Motor neuron (in vitro differentiated cells): ENCODE data around the gene EDDM13. TPM values are rescaled to one million over a fixed set of nuclear protein-coding genes. Genes with fewer than 3 reads are reported as not detected.
A peak's percentile ranks its signal among the peaks of the same experiment; 100 is the strongest.
"Not testable (repeated sequence)": the region's sequence is repeated elsewhere in the genome, so short reads cannot be mapped to it uniquely, and the experiment has no call there.

Experiments used
- ATAC-seq, 8 experiments: fragments of 200-7000 bp; cut with Tn5 transposase; replicated peaks in 6 of 8; 2 replicates each; pipeline ENCODE4 v1.8.0; 2021; ENCODE audit warnings: mild to moderate bottlenecking in 8 of 8, moderate library complexity in 8 of 8
- H3K27ac ChIP-seq, 2 donors: fragments of 250-450 bp; sonication (Bioruptor Pico); 2 replicates each; pipeline ENCODE4 v1.9.0; 2021; ENCODE audit warnings: antibody characterized with exemption in 2 of 2, mild to moderate bottlenecking in 2 of 2, moderate library complexity in 1 of 2
- H3K4me1 ChIP-seq, 2 donors: fragments of 250-450 bp; sonication (Bioruptor Pico); replicated peaks in 1 of 2; 2 replicates each; pipeline ENCODE4 v1.6.1; 2021; ENCODE audit warnings: antibody characterized with exemption in 2 of 2, mild to moderate bottlenecking in 2 of 2, moderate library complexity in 1 of 2
- H3K4me3 ChIP-seq, 5 donors: fragments of 250-450 bp; sonication (Bioruptor Pico); 2 replicates each; pipeline ENCODE4 v1.9.0; 2021; ENCODE audit warnings: antibody characterized with exemption in 5 of 5, mild to moderate bottlenecking in 5 of 5, moderate library complexity in 4 of 5
- WGBS, 10 experiments: fragments of 450-650 bp; shearing (Covaris generic); methylation state at CpG; one replicate each; pipeline ENCODE4 v1.0.0; 2022; 5-methylcytosine and 5-hydroxymethylcytosine counted together
- in situ Hi-C, 9 experiments: fragments of 400-800 bp; cut with MboI; loops; one replicate each; pipeline ENCODE4 v1.15.0; 2021; ENCODE audit warnings: low sequenced_read_pairs in 9 of 9, low pct_unique_long_range_greater_than_20kb in 2 of 9; ENCODE audit not compliant: unreplicated experiment in 9 of 9
- total RNA-seq, 8 experiments: library from RNA; unstranded; fragments of 300-600 nt; gene quantifications; 2 replicates each; pipeline versions ENCODE4 v1.2.3 to v1.2.4, GENCODE V29; 2022

Gene EDDM13
- total RNA-seq, 8 experiments from 2014 or later, result 0.46 to 9.9 (median 2.5) TPM; not detected in 2

DNA sequence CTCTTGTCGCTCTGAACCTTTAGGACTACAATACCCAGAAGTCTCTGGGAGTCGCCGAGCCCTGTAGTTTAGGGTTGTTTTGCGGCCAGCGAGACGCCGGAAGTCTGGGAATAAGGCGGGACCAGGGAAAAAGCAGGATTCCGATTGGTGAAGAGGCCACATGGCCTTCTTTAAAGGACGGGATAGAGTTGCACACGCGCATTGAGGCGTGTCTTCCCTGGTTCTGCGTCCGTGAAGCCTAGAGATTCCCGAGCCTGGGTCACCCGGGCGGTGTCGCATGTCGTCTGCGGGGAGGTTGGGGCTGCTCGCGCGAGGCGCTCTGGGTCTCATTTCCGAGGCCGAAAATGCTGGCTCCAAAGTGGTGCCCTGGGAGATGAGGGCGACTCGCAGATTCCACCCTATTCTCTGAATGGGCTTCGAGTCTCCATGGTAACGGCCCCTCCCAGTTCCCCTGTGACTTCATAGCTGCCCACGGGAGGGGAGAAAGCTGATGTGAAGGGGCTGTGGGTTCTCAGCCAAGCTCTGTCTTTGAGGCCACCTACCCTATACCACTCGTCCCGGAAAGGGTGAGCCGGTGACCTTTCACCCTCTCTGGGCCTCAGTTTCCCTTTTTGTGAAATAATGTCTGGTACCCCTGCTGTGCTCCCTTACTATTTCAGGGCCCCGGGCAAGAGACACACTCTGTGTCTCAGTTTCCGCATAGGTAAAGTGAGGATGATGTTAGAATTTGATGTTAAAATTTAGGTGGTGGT lies 42.7 kb downstream of the EDDM13 start:
- 0 to 67% (median 5%) methylated on average over 1 to 16 of the region's 37 CpGs; no CpG with 5 or more reads in 3 of the 10 experiments for WGBS, 10 experiments
- Histone ChIP-seq H3K4me3 (peak overlapping the region; percentile 55 to 94 (median 71)), H3K27ac (peak overlapping the region; percentile 98), H3K4me1 (peaks cover 9 to 11% of the 10 kb centered on the region in 2 donors)
- in situ Hi-C loops, result loop anchor here in 1 of 9 experiments (25.0 kb wide), 1 partner anchor 228 kb away; no protein-coding TSS in a partner anchor
- ATAC-seq, result peak; percentile 84 to 92 (median 86)

- H3K4me3 ChIP-seq, result no peak overlapping the region
- no peak overlapping the region for H3K27ac ChIP-seq
- no peak for ATAC-seq
- in situ Hi-C loops, result loop anchor here in 1 of 9 experiments (25.0 kb wide), 1 partner anchor 229 kb away; no protein-coding TSS in a partner anchor
- WGBS, 10 experiments, result 29 to 95% (median 85%) methylated on average over 2 to 5 of the region's 5 CpGs; no CpG with 5 or more reads in 3 of the 10 experiments
- peaks cover 9 to 11% of the 10 kb centered on the region in 2 donors for H3K4me1 ChIP-seq
These were observed 44.2 kb downstream of the EDDM13 start for GRCh38 chr19:56316728-56317127.

GRCh38 chr19:56317749-56318148 lies 45.2 kb downstream of the EDDM13 start:
- Histone ChIP-seq H3K27ac (no peak overlapping the region), H3K4me1 (peaks cover 9 to 11% of the 10 kb centered on the region in 2 donors), H3K4me3 (no peak overlapping the region)
- WGBS, 10 experiments, result 48 to 100% (median 68%) methylated on average over 1 to 2 of the region's 2 CpGs; no CpG with 5 or more reads in 5 of the 10 experiments
- in situ Hi-C loops, result loop anchor here in 1 of 9 experiments (25.0 kb wide), 1 partner anchor 230 kb away; no protein-coding TSS in a partner anchor
- ATAC-seq, result no peak

DNA sequence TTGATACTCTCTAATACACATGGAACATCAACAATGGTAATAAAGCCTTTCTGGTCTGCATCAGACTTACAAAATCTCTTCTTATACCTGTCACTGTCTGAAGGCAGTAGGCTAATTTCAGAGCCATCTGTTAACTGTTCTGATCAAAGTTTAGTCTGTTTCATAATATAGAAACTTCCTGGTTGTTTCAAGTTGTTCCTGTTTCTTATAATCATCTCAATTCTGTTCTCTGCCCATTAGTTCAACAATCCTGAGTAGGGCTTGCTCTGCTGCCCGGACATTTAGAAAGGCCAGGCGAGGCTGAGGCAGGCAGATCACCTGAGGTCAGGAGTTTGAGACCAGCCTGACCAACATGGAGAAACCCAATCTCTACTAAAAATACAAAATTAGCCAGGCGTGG lies 47.4 kb downstream of the EDDM13 start:
- WGBS, 10 experiments, result 17 to 71% (median 30%) methylated on average over 1 to 3 of the region's 3 CpGs; no CpG with 5 or more reads in 5 of the 10 experiments
- in situ Hi-C loops, result loop anchor here in 1 of 9 experiments (25.0 kb wide), 1 partner anchor 233 kb away; no protein-coding TSS in a partner anchor
- no peak for ATAC-seq
- Histone ChIP-seq H3K27ac (no peak overlapping the region), H3K4me3 (no peak overlapping the region), H3K4me1 (peaks cover 6% of the 10 kb centered on the region in 2 donors)

DNA sequence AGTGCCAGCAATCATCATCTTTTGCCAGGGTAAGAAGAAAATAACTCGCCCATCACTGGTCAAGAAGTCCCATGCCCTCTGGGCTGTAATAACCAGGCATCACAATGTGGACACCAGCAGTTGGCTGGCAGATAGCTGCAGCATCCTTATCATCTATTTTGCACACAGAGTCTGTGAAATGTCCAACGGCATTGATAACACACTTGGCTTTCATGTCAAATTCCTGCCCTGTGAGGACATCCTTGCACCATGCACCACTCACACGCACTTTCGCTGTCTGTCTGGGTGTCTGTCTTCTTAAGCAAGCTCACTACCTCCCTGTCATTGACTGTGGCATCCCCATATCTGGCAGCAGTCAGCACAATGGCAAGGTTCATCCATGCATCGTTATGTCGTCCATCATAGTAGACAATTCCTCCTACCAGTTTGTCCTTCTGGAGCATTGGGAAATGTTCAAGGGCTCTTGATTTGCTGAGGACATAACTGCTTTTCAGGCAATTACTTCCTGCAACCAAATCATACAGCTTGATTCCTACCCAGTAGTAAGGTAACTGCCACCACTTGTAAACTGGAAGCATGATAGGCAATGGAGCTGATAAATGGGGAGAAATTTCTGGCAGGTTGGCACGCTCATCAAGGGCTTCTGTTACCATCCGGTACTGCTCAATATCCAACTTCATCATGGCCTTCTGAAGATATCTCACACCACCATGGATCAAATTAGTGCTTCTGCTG lies 48.9 kb downstream of the EDDM13 start:
- in situ Hi-C loops, result loop anchor here in 1 of 9 experiments (25.0 kb wide), 1 partner anchor 234 kb away; no protein-coding TSS in a partner anchor
- WGBS, 10 experiments, result 16 to 86% (median 53%) methylated on average over 2 to 6 of the region's 8 CpGs; no CpG with 5 or more reads in 2 of the 10 experiments
- ATAC-seq, result no peak

DNA sequence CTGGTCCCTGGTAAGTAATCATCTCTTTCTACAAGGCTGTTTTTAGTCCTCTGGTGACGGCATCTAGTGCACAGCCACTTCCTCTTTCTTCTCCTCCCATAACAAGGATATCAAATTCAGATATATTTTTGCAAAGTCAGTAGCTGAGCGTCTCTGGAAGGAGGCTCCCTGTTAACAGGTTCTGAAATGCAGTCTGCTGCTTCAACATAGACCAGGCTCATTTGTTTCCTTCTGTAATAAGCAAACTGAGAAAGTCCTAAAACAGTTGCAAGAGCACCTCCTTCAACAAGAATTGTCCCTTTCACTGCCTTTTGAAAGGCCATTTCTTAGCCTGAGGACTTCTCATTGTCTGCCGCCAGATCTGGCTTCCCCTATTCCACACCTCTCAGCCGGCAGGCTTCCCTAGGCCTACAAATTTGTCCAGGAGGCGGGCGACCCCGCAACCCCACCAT lies 49.5 kb downstream of the EDDM13 start:
- WGBS, 10 experiments, result 29 to 100% (median 52%) methylated on average over 1 to 6 of the region's 7 CpGs
- peak in 1 of 8 experiments; percentile 43 for ATAC-seq
- in situ Hi-C loops, result loop anchor here in 1 of 9 experiments (25.0 kb wide), 1 partner anchor 235 kb away; no protein-coding TSS in a partner anchor
- Histone ChIP-seq H3K4me1 (no peaks in the 10 kb centered on the region), H3K27ac (no peak overlapping the region), H3K4me3 (no peak overlapping the region)

More for the DNA sequence above, 48.9 kb downstream of the EDDM13 start:
- Histone ChIP-seq H3K4me3 (no peak overlapping the region), H3K4me1 (no peaks in the 10 kb centered on the region), H3K27ac (no peak overlapping the region)

DNA sequence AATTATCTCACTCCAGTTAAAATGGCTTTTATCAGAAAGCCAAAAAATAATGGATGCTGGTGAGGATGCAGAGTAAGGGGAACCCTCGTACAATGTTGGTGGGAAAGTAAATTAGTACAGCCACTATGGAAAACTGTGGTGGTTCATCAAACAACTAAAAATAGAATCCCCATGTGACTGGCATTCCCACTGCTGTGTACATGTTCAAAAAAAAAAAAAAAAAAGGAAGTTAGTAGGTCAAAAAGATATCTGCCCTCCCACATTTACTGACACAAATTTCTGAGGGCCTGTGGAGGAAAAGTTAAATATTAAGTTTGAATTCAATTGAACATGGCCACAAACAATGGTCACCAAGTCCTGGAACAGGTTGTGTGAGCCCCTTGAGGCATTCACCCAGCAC lies 51.9 kb downstream of the EDDM13 start:
- in situ Hi-C loops, result loop anchor here in 1 of 9 experiments (25.0 kb wide), 1 partner anchor 237 kb away; no protein-coding TSS in a partner anchor
- no peak overlapping the region for H3K27ac ChIP-seq
- WGBS, 10 experiments, result 0 to 83% (median 71%) methylated on average over 1 of the region's 1 CpG; no CpG with 5 or more reads in 2 of the 10 experiments
- no peaks in the 10 kb centered on the region for H3K4me1 ChIP-seq
- no peak for ATAC-seq
- H3K4me3 ChIP-seq, result no peak overlapping the region

DNA sequence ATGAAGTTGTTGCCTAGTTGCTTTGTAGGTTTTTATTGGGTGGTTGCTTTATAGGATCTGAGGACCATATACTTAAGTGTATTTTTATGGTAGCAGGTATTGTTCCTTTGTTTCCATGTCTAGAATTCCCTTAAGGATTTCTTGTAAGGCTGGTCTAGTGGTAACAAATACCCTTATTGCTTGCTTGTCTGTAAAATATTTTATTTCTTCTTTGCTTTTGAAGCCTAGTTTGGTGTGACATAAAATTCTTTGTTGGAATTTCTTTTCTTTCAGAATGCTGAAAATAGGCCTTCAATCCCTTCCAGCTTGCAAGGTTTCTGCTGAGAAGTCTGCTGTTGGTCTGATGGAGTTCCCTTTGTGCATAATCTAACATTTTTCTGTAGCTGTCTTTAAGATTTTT lies 60.1 kb downstream of the EDDM13 start:
- no peak overlapping the region for H3K27ac ChIP-seq
- in situ Hi-C loops, result loop anchor here in 1 of 9 experiments (25.0 kb wide), 1 partner anchor 270 kb away; no protein-coding TSS in a partner anchor
- no peaks in the 10 kb centered on the region for H3K4me1 ChIP-seq
- ATAC-seq, result no peak
- no peak overlapping the region for H3K4me3 ChIP-seq

- H3K27ac ChIP-seq, result no peak overlapping the region
- H3K4me3 ChIP-seq, result no peak overlapping the region
- in situ Hi-C loops, result loop anchor here in 1 of 9 experiments (25.0 kb wide), 1 partner anchor 271 kb away; no protein-coding TSS in a partner anchor
- H3K4me1 ChIP-seq, result no peaks in the 10 kb centered on the region
- ATAC-seq, result peak in 3 of 8 experiments; percentile 73 to 85 (median 84)
These were observed 61.0 kb downstream of the EDDM13 start for GRCh38 chr19:56333506-56333905.

DNA sequence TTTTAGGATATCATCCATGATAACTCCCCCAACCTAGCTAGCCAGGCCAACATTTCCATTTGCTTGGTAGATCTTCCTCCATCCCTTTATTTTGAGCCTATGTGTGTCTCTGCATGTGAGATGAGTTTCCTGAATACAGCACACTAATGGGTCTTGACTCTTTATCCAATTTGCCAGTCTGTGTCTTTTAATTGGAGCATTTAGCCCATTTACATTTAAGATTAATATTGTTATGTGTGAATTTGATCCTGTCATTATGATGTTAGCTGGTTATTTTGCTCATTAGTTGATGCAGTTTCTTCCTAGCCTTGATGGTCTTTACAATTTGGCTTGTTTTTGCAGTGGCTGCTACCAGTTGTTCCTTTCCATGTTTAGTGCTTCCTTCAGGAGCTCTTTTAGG lies 62.8 kb downstream of the EDDM13 start:
- in situ Hi-C loops, result loop anchor here in 1 of 9 experiments (25.0 kb wide), 1 partner anchor 273 kb away; no protein-coding TSS in a partner anchor
- ATAC-seq, H3K4me3 ChIP-seq, H3K4me1 ChIP-seq, H3K27ac ChIP-seq: not testable (repeated sequence)

- H3K4me1 ChIP-seq, H3K27ac ChIP-seq, ATAC-seq, H3K4me3 ChIP-seq: not testable (repeated sequence)
- WGBS, 10 experiments, result 70% methylated on average over 2 of the region's 8 CpGs; no CpG with 5 or more reads in 9 of the 10 experiments
- in situ Hi-C loops, result loop anchor here in 1 of 9 experiments (25.0 kb wide), 1 partner anchor 275 kb away; no protein-coding TSS in a partner anchor
These were observed 64.5 kb downstream of the EDDM13 start for GRCh38 chr19:56337077-56337476.

GRCh38 chr19:56339031-56339430 lies 66.5 kb downstream of the EDDM13 start:
- peak in 2 of 8 experiments; percentile 68 to 84 for ATAC-seq
- 29 to 83% (median 56%) methylated on average over 1 of the region's 10 CpGs; no CpG with 5 or more reads in 6 of the 10 experiments for WGBS, 10 experiments
- in situ Hi-C loops, result loop anchor here in 1 of 9 experiments (25.0 kb wide), 1 partner anchor 277 kb away; no protein-coding TSS in a partner anchor
- H3K27ac ChIP-seq, H3K4me1 ChIP-seq, H3K4me3 ChIP-seq: not testable (repeated sequence)
